ENCODE results near the gene WT1. TPM values are rescaled to one million over a fixed set of nuclear protein-coding genes. Genes with fewer than 3 reads are reported as not detected.
"Not testable (repeated sequence)": the region's sequence is repeated elsewhere in the genome, so short reads cannot be mapped to it uniquely, and the experiment has no call there.

The WT1 gene
- total RNA-seq, 4 donors from 2014 or later: not detected

GRCh38 chr11:32382339-32383049, 52.8 kb downstream of the WT1 start:
- H3K36me3 ChIP-seq: no peaks in the 10 kb centered on the region
- ATAC-seq (no peak), DNase-seq (no peak)
- H3K4me3 ChIP-seq: no peak overlapping the region
- no peaks in the 10 kb centered on the region for H3K9me3 ChIP-seq
- TF ChIP-seq POLR2A (IDR thresholded peaks at IDR 0.05) (no peak), CTCF (IDR thresholded peaks at IDR 0.05 in 4 of 5, conservative IDR thresholded peaks at IDR 0.05 in 1 of 5) (no peak)
- in situ Hi-C loops (cut with MboI; ENCODE audit: low sequenced_read_pairs in 4 of 4): no loop called here
- no peaks in the 10 kb centered on the region for H3K27me3 ChIP-seq
- H3K4me1 ChIP-seq: no peaks in the 10 kb centered on the region
- intact Hi-C loops (cut with DNase I; ENCODE audit: low total_unique reads): no loop called here
- H3K27ac ChIP-seq: no peak overlapping the region

GRCh38 chr11:32381179-32381578, 54.2 kb downstream of the WT1 start:
- Histone ChIP-seq H3K27ac (no peak overlapping the region), H3K9me3 (no peaks in the 10 kb centered on the region), H3K4me1 (no peaks in the 10 kb centered on the region), H3K27me3 (no peaks in the 10 kb centered on the region), H3K4me3 (no peak overlapping the region), H3K36me3 (no peaks in the 10 kb centered on the region)
- no peak for DNase-seq
- TF ChIP-seq CTCF (IDR thresholded peaks at IDR 0.05 in 4 of 5, conservative IDR thresholded peaks at IDR 0.05 in 1 of 5) (no peak), POLR2A (IDR thresholded peaks at IDR 0.05) (no peak)
- no peak for ATAC-seq
- intact Hi-C loops (cut with DNase I; ENCODE audit: low total_unique reads): no loop called here
- in situ Hi-C loops (cut with MboI; ENCODE audit: low sequenced_read_pairs in 4 of 4): no loop called here

GRCh38 chr11:32379719-32380118, 55.6 kb downstream of the WT1 start:
- intact Hi-C loops (cut with DNase I; ENCODE audit: low total_unique reads) (no loop called here), in situ Hi-C loops (cut with MboI; ENCODE audit: low sequenced_read_pairs in 4 of 4) (no loop called here)
- H3K36me3 ChIP-seq: no peaks in the 10 kb centered on the region
- H3K4me3 ChIP-seq: no peak overlapping the region
- ATAC-seq (no peak), DNase-seq (no peak)
- H3K9me3 ChIP-seq: no peaks in the 10 kb centered on the region
- no peak overlapping the region for H3K27ac ChIP-seq
- H3K27me3 ChIP-seq: no peaks in the 10 kb centered on the region
- TF ChIP-seq CTCF (IDR thresholded peaks at IDR 0.05 in 4 of 5, conservative IDR thresholded peaks at IDR 0.05 in 1 of 5) (no peak), POLR2A (IDR thresholded peaks at IDR 0.05) (no peak)
- no peaks in the 10 kb centered on the region for H3K4me1 ChIP-seq

- DNase-seq: no peak
- no peaks in the 10 kb centered on the region for H3K27me3 ChIP-seq
- no peaks in the 10 kb centered on the region for H3K9me3 ChIP-seq
- in situ Hi-C loops (cut with MboI; ENCODE audit: low sequenced_read_pairs in 4 of 4): no loop called here
- H3K4me3 ChIP-seq: no peak overlapping the region
- TF ChIP-seq CTCF (IDR thresholded peaks at IDR 0.05 in 4 of 5, conservative IDR thresholded peaks at IDR 0.05 in 1 of 5): no peak
- H3K4me1 ChIP-seq: no peaks in the 10 kb centered on the region
- no peak overlapping the region for H3K27ac ChIP-seq
- H3K36me3 ChIP-seq: no peaks in the 10 kb centered on the region
- intact Hi-C loops (cut with DNase I; ENCODE audit: low total_unique reads): no loop called here
- ATAC-seq: no peak
Observed at GRCh38 chr11:32375826-32376225, 59.5 kb downstream of the WT1 start.

- H3K27me3 ChIP-seq: no peaks in the 10 kb centered on the region
- H3K9me3 ChIP-seq: no peaks in the 10 kb centered on the region
- no peaks in the 10 kb centered on the region for H3K36me3 ChIP-seq
- TF ChIP-seq CTCF (IDR thresholded peaks at IDR 0.05 in 4 of 5, conservative IDR thresholded peaks at IDR 0.05 in 1 of 5) (no peak), POLR2A (IDR thresholded peaks at IDR 0.05) (no peak)
- ATAC-seq: no peak
- no peaks in the 10 kb centered on the region for H3K4me1 ChIP-seq
- intact Hi-C loops (cut with DNase I; ENCODE audit: low total_unique reads) (no loop called here), in situ Hi-C loops (cut with MboI; ENCODE audit: low sequenced_read_pairs in 4 of 4) (no loop called here)
- no peak overlapping the region for H3K27ac ChIP-seq
- no peak overlapping the region for H3K4me3 ChIP-seq
- no peak for DNase-seq
Observed at GRCh38 chr11:32374261-32374711, 61.1 kb downstream of the WT1 start.

GRCh38 chr11:32369987-32370386, 65.4 kb downstream of the WT1 start:
- ATAC-seq; H3K4me1 ChIP-seq; intact Hi-C loops (cut with DNase I; ENCODE audit: low total_unique reads): not testable (repeated sequence)

More at GRCh38 chr11:32369987-32370386, 65.4 kb downstream of the WT1 start:
- H3K27me3 ChIP-seq; DNase-seq; H3K9me3 ChIP-seq; H3K36me3 ChIP-seq; in situ Hi-C loops (cut with MboI; ENCODE audit: low sequenced_read_pairs in 4 of 4); H3K27ac ChIP-seq; H3K4me3 ChIP-seq: not testable (repeated sequence)

Data from gastrocnemius medialis (tissue), 4 donors.